Endothelial cell of umbilical vein (primary cell): ENCODE results near the gene KRT76. TPM values are rescaled to one million over a fixed set of nuclear protein-coding genes. Genes with fewer than 3 reads are reported as not detected.

Source experiments
- BruUV-seq: library from RNA; stranded (reverse); fragments of 400-500 nt; replicated peaks from 2 replicates; lab custom pipeline; 2021; lab: Mats Ljungman, UMichigan
- CTCF ChIA-PET: fragments of 300-600, 350-600 bp; sonication (Branson Sonifier 250); formaldehyde crosslinking; loops from one replicate; lab custom pipeline; 2021; ENCODE audit warnings: antibody characterized with exemption, inconsistent platforms; lab: Charles Lee
- POLR2A ChIA-PET: fragments of 300-600, 350-600 bp; sonication (Branson Sonifier 250); formaldehyde crosslinking; loops from one replicate; lab custom pipeline; 2021; ENCODE audit warnings: antibody characterized with exemption, inconsistent platforms; lab: Charles Lee
- DNase-seq: peaks from one replicate; pipeline ENCODE4 v3.0.0-alpha.2; 2011; ENCODE audit warnings: low read depth, low spot score
- FAIRE-seq: peaks from 2 replicates; lab custom pipeline; 2011; peaks lifted over from hg19 to GRCh38; lab: Jason Lieb, UNC
- H2AFZ ChIP-seq: 2 replicates; pipeline ENCODE4 v1.6.0; 2012; ENCODE audit warnings: low read depth, low read length, control low read depth, inconsistent platforms
- H3K27ac ChIP-seq: 2 replicates; pipeline ENCODE4 v1.5.1; 2011; ENCODE audit warnings: low read depth, mild to moderate bottlenecking, control low read depth, low read length, moderate library complexity; ENCODE audit not compliant: insufficient read depth
- H3K27me3 ChIP-seq, 2 experiments: 2 replicates each; pipeline versions ENCODE4 v1.6.0 to v1.6.1; 2011; ENCODE audit warnings: low read length in 2 of 2, mixed read lengths in 1 of 2; ENCODE audit not compliant: control insufficient read depth in 2 of 2, insufficient read depth in 2 of 2
- H3K36me3 ChIP-seq, 2 experiments: 2 replicates in 1 of 2; 3 replicates in 1 of 2; pipeline ENCODE4 v1.5.1; 2011; ENCODE audit warnings: low read length in 2 of 2, mild to moderate bottlenecking in 1 of 2, moderate library complexity in 1 of 2; ENCODE audit not compliant: control insufficient read depth in 2 of 2, insufficient read depth in 2 of 2; ENCODE audit errors: extremely low read depth in 1 of 2
- H3K4me1 ChIP-seq: 3 replicates; pipeline ENCODE4 v1.5.1; 2011; ENCODE audit warnings: mild to moderate bottlenecking, low read length; ENCODE audit not compliant: control insufficient read depth, insufficient read depth; ENCODE audit errors: extremely low read depth
- H3K4me2 ChIP-seq: 2 replicates; pipeline ENCODE4 v1.6.1; 2011; ENCODE audit warnings: low read length, control low read depth, mixed read lengths; ENCODE audit not compliant: insufficient read depth
- H3K4me3 ChIP-seq, 3 experiments: fragments of 200-600 bp in 1 of 3; sonication (generic), shearing (Covaris generic) in 1 of 3; replicated peaks in 1 of 3; 2 replicates each; pipeline ENCODE4 v1.5.1; 2011 to 2016; ENCODE audit warnings: control low read depth in 3 of 3, low read length in 3 of 3, mild to moderate bottlenecking in 2 of 3, inconsistent platforms in 1 of 3, low read depth in 1 of 3, moderate library complexity in 1 of 3; ENCODE audit not compliant: insufficient read depth in 1 of 3
- H3K79me2 ChIP-seq: 2 replicates; pipeline ENCODE4 v1.6.0; 2012; ENCODE audit warnings: low read length, inconsistent platforms; ENCODE audit not compliant: control insufficient read depth, insufficient read depth
- H3K9ac ChIP-seq: replicated peaks from 2 replicates; pipeline ENCODE3; 2011; ENCODE audit warnings: low read length, control low read depth; ENCODE audit not compliant: insufficient read depth; ENCODE audit errors: extremely low read depth
- H3K9me1 ChIP-seq: replicated peaks from 3 replicates; pipeline ENCODE4 v1.6.0; 2011; ENCODE audit warnings: mild to moderate bottlenecking, low read length; ENCODE audit not compliant: control insufficient read depth, insufficient read depth; ENCODE audit errors: extremely low read depth
- H3K9me3 ChIP-seq: replicated peaks from 2 replicates; pipeline ENCODE4 v1.5.1; 2012; ENCODE audit warnings: low read length, inconsistent platforms; ENCODE audit not compliant: control insufficient read depth, insufficient read depth
- H4K20me1 ChIP-seq: replicated peaks from 2 replicates; pipeline ENCODE3; 2011; ENCODE audit warnings: mild to moderate bottlenecking, low read length; ENCODE audit not compliant: control insufficient read depth, insufficient read depth; ENCODE audit errors: extremely low read depth
- EZH2 ChIP-seq: IDR thresholded peaks from 2 replicates; pipeline ENCODE4 v1.6.1; 2012; ENCODE audit warnings: borderline replicate concordance, low read depth, mild to moderate bottlenecking, moderate library complexity, low read length, inconsistent platforms; ENCODE audit not compliant: severe bottlenecking
- FOS ChIP-seq: IDR thresholded peaks from 2 replicates; pipeline ENCODE4 v1.6.1; 2011; ENCODE audit warnings: mild to moderate bottlenecking, low read length, moderate library complexity, borderline replicate concordance; ENCODE audit not compliant: insufficient read depth
- GATA2 ChIP-seq: IDR thresholded peaks from 2 replicates; pipeline ENCODE4 v1.7.0; 2011; ENCODE audit warnings: low read depth, mild to moderate bottlenecking, moderate library complexity, mixed read lengths, low read length; ENCODE audit not compliant: insufficient read length, insufficient read depth
- JUN ChIP-seq: IDR thresholded peaks from 2 replicates; pipeline ENCODE4 v1.6.1; 2011; ENCODE audit warnings: borderline replicate concordance, low read depth; ENCODE audit not compliant: insufficient read length, insufficient read depth
- MYC ChIP-seq: IDR thresholded peaks from one replicate; pipeline ENCODE4 v1.6.1; 2011; ENCODE audit warnings: mild to moderate bottlenecking, low read depth, low read length
- POLR2A ChIP-seq: IDR thresholded peaks from 2 replicates; pipeline ENCODE4 v1.6.1; 2012; ENCODE audit warnings: low read depth, mild to moderate bottlenecking, control low read depth, low read length
- POLR2AphosphoS5 ChIP-seq: IDR thresholded peaks from 2 replicates; pipeline ENCODE4 v1.6.1; 2012; ENCODE audit warnings: low read depth, mild to moderate bottlenecking, control low read depth, low read length, moderate library complexity; ENCODE audit not compliant: insufficient read depth
- dilution Hi-C: fragments of 300-500 bp; cut with MboI; formaldehyde crosslinking; loops from one replicate; pipeline ENCODE4 v1.15.0; 2019; ENCODE audit warnings: low sequenced_read_pairs; ENCODE audit not compliant: extremely low pct_ligation_motif_present
- intact Hi-C: fragments of 100-400 bp; cut with micrococcal nuclease; formaldehyde crosslinking; loops from one replicate; pipeline ENCODE4 v1.10.0; 2022
- polyA plus RNA-seq, 4 experiments: library from polyadenylated mRNA; depleted of rRNA in 3 of 4; stranded (reverse) in 3 of 4; unstranded in 1 of 4; fragments of >200 nt; gene quantifications; 2 replicates each; pipeline versions ENCODE4 v1.2.1 to v1.2.3, GENCODE V29; 2011 to 2012; ENCODE audit warnings: missing spikeins in 1 of 4
- total RNA-seq: library from RNA; stranded (reverse); gene quantifications from 2 replicates; pipeline ENCODE4 v1.2.3, GENCODE V29; 2021
- TF ChIP-seq, protein P1 (sequence below), 2 donors: IDR thresholded peaks; 1 replicate in 1 of 2; 2 replicates in 1 of 2; pipeline ENCODE4 v1.5.1; 2011; ENCODE audit warnings: low read length in 2 of 2, mild to moderate bottlenecking in 2 of 2, moderate library complexity in 2 of 2, control low read depth in 1 of 2, inconsistent platforms in 1 of 2, low read depth in 1 of 2; ENCODE audit not compliant: insufficient read depth in 1 of 2; ENCODE audit errors: extremely low read depth in 1 of 2
- TF ChIP-seq, protein P2 (sequence below): IDR thresholded peaks from 2 replicates; pipeline ENCODE4 v1.6.1; 2011; ENCODE audit not compliant: insufficient read depth, insufficient read length

Gene KRT76
- total and polyA plus RNA-seq, 2 donors (not counting 3 experiments of a cell fraction or from before 2014, with no cell fraction given), result not detected

DNA sequence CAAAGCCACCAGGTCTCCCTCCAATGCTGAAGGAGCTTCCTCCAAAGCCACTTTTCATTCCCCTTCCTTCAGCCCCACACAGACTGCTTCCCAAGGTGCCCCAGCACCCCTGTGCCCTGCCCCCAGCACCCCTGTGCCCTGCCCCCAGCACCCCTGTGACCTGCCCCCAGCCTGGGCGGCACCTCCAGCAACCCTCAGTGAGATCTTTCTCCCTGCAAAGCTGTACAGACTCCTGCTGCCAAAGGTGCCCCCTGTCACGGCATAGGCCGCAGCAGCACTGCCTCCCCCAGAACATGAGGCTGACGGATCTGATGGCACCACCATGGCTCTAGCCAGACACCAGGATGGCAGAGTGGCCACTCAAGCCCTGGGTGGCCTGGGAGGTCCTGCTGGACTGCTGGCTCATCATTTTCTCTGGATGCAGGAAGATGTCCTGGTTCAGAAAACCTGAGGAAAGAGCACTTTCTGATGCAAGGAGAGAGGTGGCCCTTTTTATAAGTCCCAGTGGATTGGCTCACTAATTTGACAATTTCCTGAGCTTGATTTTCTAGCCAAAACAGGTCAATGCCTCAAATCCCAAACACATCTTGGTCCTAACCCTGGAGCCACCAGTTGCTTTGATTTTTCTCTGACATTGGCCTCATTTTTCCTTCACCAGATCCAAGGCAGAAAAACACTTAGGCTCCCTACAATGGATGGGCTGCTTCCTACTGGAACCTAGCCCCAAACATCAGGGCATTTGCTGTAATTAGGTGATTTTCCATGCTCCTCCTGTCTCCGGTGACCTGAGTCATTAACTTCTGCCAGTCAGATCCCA is 41.1 kb downstream of the KRT76 start:
- Histone ChIP-seq H4K20me1 (no peaks in the 10 kb centered on the region), H3K4me2 (no peak overlapping the region), H3K4me1 (no peaks in the 10 kb centered on the region), H3K27ac (no peak overlapping the region), H3K79me2 (no peaks in the 10 kb centered on the region), H3K27me3 (no peaks in the 10 kb centered on the region), H3K9ac (no peak overlapping the region), H2AFZ (no peak overlapping the region), H3K4me3 (no peak overlapping the region), H3K9me1 (no peaks in the 10 kb centered on the region), H3K9me3 (no peaks in the 10 kb centered on the region), H3K36me3 (no peaks in the 10 kb centered on the region)
- DNase-seq (no peak), FAIRE-seq (no peak)
- dilution Hi-C loops (no loop called here), intact Hi-C loops (no loop called here)
- TF ChIP-seq EZH2, result no peak
- TF ChIP-seq, protein P1, sequence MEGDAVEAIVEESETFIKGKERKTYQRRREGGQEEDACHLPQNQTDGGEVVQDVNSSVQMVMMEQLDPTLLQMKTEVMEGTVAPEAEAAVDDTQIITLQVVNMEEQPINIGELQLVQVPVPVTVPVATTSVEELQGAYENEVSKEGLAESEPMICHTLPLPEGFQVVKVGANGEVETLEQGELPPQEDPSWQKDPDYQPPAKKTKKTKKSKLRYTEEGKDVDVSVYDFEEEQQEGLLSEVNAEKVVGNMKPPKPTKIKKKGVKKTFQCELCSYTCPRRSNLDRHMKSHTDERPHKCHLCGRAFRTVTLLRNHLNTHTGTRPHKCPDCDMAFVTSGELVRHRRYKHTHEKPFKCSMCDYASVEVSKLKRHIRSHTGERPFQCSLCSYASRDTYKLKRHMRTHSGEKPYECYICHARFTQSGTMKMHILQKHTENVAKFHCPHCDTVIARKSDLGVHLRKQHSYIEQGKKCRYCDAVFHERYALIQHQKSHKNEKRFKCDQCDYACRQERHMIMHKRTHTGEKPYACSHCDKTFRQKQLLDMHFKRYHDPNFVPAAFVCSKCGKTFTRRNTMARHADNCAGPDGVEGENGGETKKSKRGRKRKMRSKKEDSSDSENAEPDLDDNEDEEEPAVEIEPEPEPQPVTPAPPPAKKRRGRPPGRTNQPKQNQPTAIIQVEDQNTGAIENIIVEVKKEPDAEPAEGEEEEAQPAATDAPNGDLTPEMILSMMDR (IDR thresholded peaks at IDR 0.05; ENCODE audit: extremely low read depth in 1 of 2, insufficient read depth in 1 of 2, low read depth in 1 of 2, low read length in 2 of 2), result no peak
- no peak for TF ChIP-seq POLR2A
- TF ChIP-seq, protein P2, sequence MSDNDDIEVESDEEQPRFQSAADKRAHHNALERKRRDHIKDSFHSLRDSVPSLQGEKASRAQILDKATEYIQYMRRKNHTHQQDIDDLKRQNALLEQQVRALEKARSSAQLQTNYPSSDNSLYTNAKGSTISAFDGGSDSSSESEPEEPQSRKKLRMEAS, result no peak
- no peak for TF ChIP-seq FOS
- TF ChIP-seq GATA2, result no peak
- no peak for TF ChIP-seq MYC
- TF ChIP-seq JUN, result no peak
- no peak for TF ChIP-seq POLR2AphosphoS5
- POLR2A ChIA-PET, result no interaction called here
- CTCF ChIA-PET, result interaction anchor here (0.9 kb wide), 1 partner anchor 126 kb away, joined by 3 read pairs; no protein-coding TSS in a partner anchor
- no TSS peak for BruUV-seq
